Measurements from ENCODE around the gene ONECUT3.

GRCh38 chr19:1824252-1824622 lies 70.9 kb downstream of the ONECUT3 start:
- TF ChIP-seq TAF1 (IDR thresholded peaks at IDR 0.05; ENCODE audit: low read depth, low read length) = no peak
- no peak for TF ChIP-seq POLR2AphosphoS5 (IDR thresholded peaks at IDR 0.05; ENCODE audit: low read depth, low read length)
- TF ChIP-seq POLR2A (IDR thresholded peaks at IDR 0.05; ENCODE audit: low read depth, low read length) = no peak
- TF ChIP-seq POU2F2 (IDR thresholded peaks at IDR 0.05; ENCODE audit: low read depth, low read length) = no peak
- no peak for TF ChIP-seq SPI1 (IDR thresholded peaks at IDR 0.05; ENCODE audit: low read depth, low read length)
- TF ChIP-seq PAX5 (IDR thresholded peaks at IDR 0.05; ENCODE audit: insufficient read depth, low read length, severe bottlenecking) = no peak
